Large intestine (tissue), 12 donors: ENCODE data around the gene RIPK4. TPM values are rescaled to one million over a fixed set of nuclear protein-coding genes. Genes with fewer than 3 reads are reported as not detected.

ENCODE experiments used
- DNase-seq, 2 donors: peaks; one replicate each; pipeline versions ENCODE4 v3.0.0 to v3.0.0-alpha.2; 2013
- H3K27ac ChIP-seq: one replicate; pipeline ENCODE4 v1.5.1; 2013; ENCODE audit warnings: low read length
- H3K27me3 ChIP-seq: 2 replicates; pipeline ENCODE4 v1.6.1; 2013; ENCODE audit warnings: low read length; ENCODE audit not compliant: control insufficient read depth, insufficient read depth
- H3K36me3 ChIP-seq: 2 replicates; pipeline ENCODE4 v1.6.1; 2013; ENCODE audit warnings: low read length; ENCODE audit not compliant: control insufficient read depth, insufficient read depth
- H3K4me1 ChIP-seq: one replicate; pipeline ENCODE4 v1.6.1; 2013; ENCODE audit warnings: low read length; ENCODE audit not compliant: control insufficient read depth, insufficient read depth
- H3K4me3 ChIP-seq: one replicate; pipeline ENCODE4 v1.5.1; 2013; ENCODE audit warnings: low read length
- H3K9me3 ChIP-seq: one replicate; pipeline ENCODE4 v1.6.1; 2013; ENCODE audit warnings: mild to moderate bottlenecking, low read depth, low read length, moderate library complexity; ENCODE audit not compliant: control insufficient read depth
- WGBS: methylation state at CpG from one replicate; pipeline ENCODE4 v1.1.5; 2013; ENCODE audit warnings: low lambda C conversion rate; ENCODE audit not compliant: insufficient coverage; 5-methylcytosine and 5-hydroxymethylcytosine counted together
- long read RNA-seq, 11 donors: transcript quantifications; one replicate each; lab custom pipeline, GENCODE V29; 2026
- polyA plus RNA-seq: library from polyadenylated mRNA; unstranded; fragments of 120-200 nt; gene quantifications from one replicate; pipeline ENCODE4 v1.2.1, GENCODE V29; 2013

The RIPK4 gene
- 22.2 TPM for polyA plus RNA-seq
- long read RNA-seq, donor 1, partial matches to known transcripts, result 0 of 4 reads
- long read RNA-seq, donor 1, other reads (novel, unspliced or antisense), result 0 of 4 reads
- long read RNA-seq, donor 2, transcript RIPK4-201 (8 exons, 3,889 nt), result major isoform, 6 of 6 reads
- long read RNA-seq, donor 2, partial matches to known transcripts, result 0 of 6 reads
- long read RNA-seq, donor 2, other reads (novel, unspliced or antisense), result 0 of 6 reads
- long read RNA-seq, donor 3, transcript RIPK4-201 (8 exons, 3,889 nt), result major isoform, 7 of 7 reads
- long read RNA-seq, donor 3, partial matches to known transcripts, result 0 of 7 reads
- long read RNA-seq, donor 3, other reads (novel, unspliced or antisense), result 0 of 7 reads
- long read RNA-seq, donor 4, result 0 reads
- long read RNA-seq, donor 5, partial matches to known transcripts, result 0 of 1 reads
- long read RNA-seq, donor 5, other reads (novel, unspliced or antisense), result 0 of 1 reads
- long read RNA-seq, donor 6, transcript RIPK4-201 (8 exons, 3,889 nt), result major isoform, 8 of 8 reads
- long read RNA-seq, donor 6, partial matches to known transcripts, result 0 of 8 reads
- long read RNA-seq, donor 6, other reads (novel, unspliced or antisense), result 0 of 8 reads
- long read RNA-seq, donor 7, partial matches to known transcripts, result 0 of 1 reads
- long read RNA-seq, donor 7, other reads (novel, unspliced or antisense), result 0 of 1 reads
- long read RNA-seq, donor 8, partial matches to known transcripts, result 5 of 9 reads
- long read RNA-seq, donor 8, other reads (novel, unspliced or antisense), result 0 of 9 reads
- long read RNA-seq, donor 9, partial matches to known transcripts, result 0 of 4 reads
- long read RNA-seq, donor 9, other reads (novel, unspliced or antisense), result 0 of 4 reads
- long read RNA-seq, donor 10, transcript RIPK4-201 (8 exons, 3,889 nt), result major isoform, 9 of 9 reads
- long read RNA-seq, donor 10, partial matches to known transcripts, result 0 of 9 reads
- long read RNA-seq, donor 10, other reads (novel, unspliced or antisense), result 0 of 9 reads
- long read RNA-seq, donor 11, partial matches to known transcripts, result 0 of 2 reads
- long read RNA-seq, donor 11, other reads (novel, unspliced or antisense), result 0 of 2 reads

DNA sequence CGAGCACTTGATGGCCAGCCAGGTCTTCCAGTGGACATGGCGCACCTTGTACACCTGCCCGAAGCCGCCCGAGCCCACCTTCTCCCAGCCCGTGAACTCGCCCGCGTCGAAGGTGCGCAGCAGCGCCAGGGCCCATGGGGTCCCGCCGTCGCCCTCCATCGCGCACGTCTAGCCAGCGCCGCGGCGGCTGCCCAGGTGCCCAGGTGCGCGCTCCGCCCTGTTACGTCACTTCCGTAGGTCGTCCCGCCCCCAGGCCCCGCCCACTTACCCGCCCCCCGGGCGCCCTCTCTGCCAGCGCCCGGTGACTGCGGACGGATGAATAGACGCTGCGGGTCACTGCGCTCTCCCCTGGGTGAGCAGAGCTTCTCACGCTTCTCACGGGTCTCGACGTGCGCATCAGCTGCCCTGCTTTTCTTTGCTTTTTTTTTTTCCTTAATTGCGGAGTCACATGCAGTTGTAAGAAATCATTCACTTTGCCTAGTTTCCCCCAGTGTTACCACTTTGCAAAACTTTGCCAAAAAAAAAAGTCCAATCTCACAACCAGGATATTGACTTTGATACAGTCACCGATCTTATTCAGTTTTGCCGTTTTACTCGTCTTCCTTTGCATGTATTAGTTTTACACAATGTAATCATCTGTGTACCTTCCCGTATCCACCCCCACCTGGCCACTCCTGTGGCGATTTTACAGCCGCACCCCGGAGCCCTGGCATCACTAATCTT, at the start of gene RIPK4:
Gene RIPK4, minus strand, starts transcription at position 170 of the 723 bp plus-strand sequence. Its CDS starts 11 bp downstream, at position 159.
- no peaks in the 10 kb centered on the region for H3K9me3 ChIP-seq
- peak within 1 kb of the TSS; percentile 91 for H3K27ac ChIP-seq
- peak within 1 kb of the TSS; percentile 70 for H3K4me3 ChIP-seq
- peaks cover 58% of the 10 kb centered on the region for H3K27me3 ChIP-seq
- 0% methylated on average over 5 of the region's 53 CpGs for WGBS
- no peaks in the 10 kb centered on the region for H3K36me3 ChIP-seq
- DNase-seq, result peak; percentile 81 to 91
- H3K4me1 ChIP-seq, result peaks cover 48% of the 10 kb centered on the region

- no CpG with 5 or more reads among the region's 50 CpGs for WGBS
- peaks cover 27% of the 10 kb centered on the region for H3K36me3 ChIP-seq
- no peak for DNase-seq
Measured at GRCh38 chr21:41815652-41816582, 49.1 kb upstream of the RIPK4 start.

GRCh38 chr21:41813226-41813625, 46.4 kb upstream of the RIPK4 start:
- peaks cover 28% of the 10 kb centered on the region for H3K36me3 ChIP-seq

More at GRCh38 chr21:41815652-41816582, 49.1 kb upstream of the RIPK4 start:
- Histone ChIP-seq H3K4me3 (no peak overlapping the region), H3K9me3 (peaks cover 3% of the 10 kb centered on the region), H3K27me3 (no peaks in the 10 kb centered on the region), H3K27ac (no peak overlapping the region), H3K4me1 (peaks cover 4% of the 10 kb centered on the region)

DNA sequence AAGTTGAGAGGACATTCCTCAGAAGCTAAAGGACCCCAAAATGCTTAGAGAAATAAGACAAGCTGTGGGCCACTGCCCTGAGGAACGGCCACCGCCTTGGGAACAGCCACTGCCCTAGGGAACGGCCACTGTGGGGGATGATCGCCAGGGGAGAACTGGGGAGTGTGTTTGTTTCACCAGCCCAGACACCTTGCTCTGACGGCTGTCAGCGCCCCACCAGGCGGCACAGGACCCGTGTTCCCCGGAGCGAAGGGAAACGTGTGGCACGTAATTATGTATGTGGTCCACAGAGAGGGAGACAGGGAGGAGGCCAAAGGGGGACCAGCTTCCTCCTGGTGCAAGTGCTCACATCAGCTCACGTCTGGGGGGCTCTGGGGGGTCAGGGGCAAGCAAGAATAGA, 45.8 kb upstream of the RIPK4 start:
- Histone ChIP-seq H3K36me3 (peaks cover 28% of the 10 kb centered on the region), H3K9me3 (peaks cover 3% of the 10 kb centered on the region), H3K4me3 (no peak overlapping the region), H3K27ac (no peak overlapping the region), H3K4me1 (peaks cover 4% of the 10 kb centered on the region), H3K27me3 (no peaks in the 10 kb centered on the region)
- no CpG with 5 or more reads among the region's 13 CpGs for WGBS
- DNase-seq, result no peak

More at GRCh38 chr21:41813226-41813625, 46.4 kb upstream of the RIPK4 start:
- WGBS, result no CpG with 5 or more reads among the region's 11 CpGs
- peaks cover 3% of the 10 kb centered on the region for H3K9me3 ChIP-seq
- H3K27ac ChIP-seq, result no peak overlapping the region
- H3K4me3 ChIP-seq, result no peak overlapping the region
- no peaks in the 10 kb centered on the region for H3K27me3 ChIP-seq
- DNase-seq, result no peak
- H3K4me1 ChIP-seq, result peaks cover 4% of the 10 kb centered on the region

- Histone ChIP-seq H3K4me3 (no peak overlapping the region), H3K9me3 (peaks cover 2% of the 10 kb centered on the region), H3K27me3 (no peaks in the 10 kb centered on the region), H3K36me3 (peaks cover 26% of the 10 kb centered on the region), H3K4me1 (no peaks in the 10 kb centered on the region), H3K27ac (no peak overlapping the region)
- no CpG with 5 or more reads among the region's 13 CpGs for whole genome bisulfite sequencing
- no peak for DNase-seq
Measured at GRCh38 chr21:41810597-41810932, 43.7 kb upstream of the RIPK4 start.

GRCh38 chr21:41809891-41810596, 43.2 kb upstream of the RIPK4 start:
- DNase-seq, result no peak
- H3K4me3 ChIP-seq, result no peak overlapping the region
- no peak overlapping the region for H3K27ac ChIP-seq
- no peaks in the 10 kb centered on the region for H3K27me3 ChIP-seq
- H3K4me1 ChIP-seq, result no peaks in the 10 kb centered on the region
- peaks cover 21% of the 10 kb centered on the region for H3K36me3 ChIP-seq
- H3K9me3 ChIP-seq, result no peaks in the 10 kb centered on the region
- WGBS, result 100% methylated on average over 1 of the region's 34 CpGs

DNA sequence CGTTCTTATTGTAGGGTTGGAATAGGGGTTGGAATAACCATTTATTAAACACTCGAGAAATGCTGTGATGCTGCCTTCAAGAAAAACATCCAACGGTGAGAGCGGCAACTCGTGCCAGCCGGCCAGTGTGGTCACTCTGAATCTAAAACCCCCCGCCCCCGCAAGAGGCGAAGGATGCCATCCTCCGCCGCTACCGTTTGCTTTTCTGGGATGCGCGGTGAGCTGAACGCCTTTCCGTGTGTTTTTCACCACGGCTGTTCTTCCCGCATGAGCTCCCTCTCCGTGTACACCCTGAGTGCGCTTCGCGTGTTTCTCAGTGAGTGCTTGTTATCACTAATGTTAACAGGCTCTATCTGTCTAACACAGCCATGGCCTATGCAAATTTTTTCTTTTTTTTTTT, 42.0 kb upstream of the RIPK4 start:
- Histone ChIP-seq H3K4me1 (no peaks in the 10 kb centered on the region), H3K27ac (no peak overlapping the region), H3K9me3 (no peaks in the 10 kb centered on the region), H3K4me3 (no peak overlapping the region), H3K36me3 (peaks cover 22% of the 10 kb centered on the region), H3K27me3 (no peaks in the 10 kb centered on the region)
- WGBS, result 92% methylated on average over 5 of the region's 22 CpGs
- DNase-seq, result no peak

DNA sequence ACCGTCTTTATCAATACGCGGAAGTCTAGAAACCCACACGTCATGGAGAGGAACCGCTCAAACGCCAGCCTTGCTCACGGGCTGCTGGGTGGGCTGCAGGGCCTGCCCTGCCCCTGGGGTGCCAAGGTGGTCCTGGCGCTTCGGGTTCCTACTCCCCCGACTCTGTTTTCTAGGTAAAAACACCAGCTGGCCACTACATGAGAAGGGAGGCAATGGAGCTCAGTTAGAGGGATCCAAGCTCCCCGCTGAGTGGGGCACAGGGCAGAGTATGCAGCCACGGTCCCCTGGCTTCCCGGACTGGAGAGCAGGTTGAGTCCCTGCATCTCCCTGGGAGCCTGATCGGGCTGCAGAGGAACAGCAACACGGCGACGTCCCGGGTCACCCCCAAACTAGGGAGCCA, 41.2 kb upstream of the RIPK4 start:
- Histone ChIP-seq H3K27me3 (no peaks in the 10 kb centered on the region), H3K4me3 (no peak overlapping the region), H3K4me1 (no peaks in the 10 kb centered on the region), H3K9me3 (no peaks in the 10 kb centered on the region), H3K36me3 (peaks cover 19% of the 10 kb centered on the region), H3K27ac (no peak overlapping the region)
- no CpG with 5 or more reads among the region's 18 CpGs for WGBS
- DNase-seq, result no peak

- Histone ChIP-seq H3K4me1 (no peaks in the 10 kb centered on the region), H3K9me3 (no peaks in the 10 kb centered on the region), H3K4me3 (no peak overlapping the region), H3K27me3 (no peaks in the 10 kb centered on the region), H3K36me3 (peaks cover 16% of the 10 kb centered on the region), H3K27ac (no peak overlapping the region)
- WGBS, result 100% methylated on average over 3 of the region's 4 CpGs
- no peak for DNase-seq
Measured at GRCh38 chr21:41806773-41807172, 39.9 kb upstream of the RIPK4 start.
